Hematopoietic multipotent progenitor cell treated with erythropoietin and hydrocortisone succinate and interleukin-3 and kit ligand, for 17 days (in vitro differentiated cells): ENCODE data around the gene ELOVL2.

Experiments
- DNase-seq: peaks from one replicate; pipeline ENCODE4 v3.0.0-alpha.2; 2015; ENCODE audit warnings: low spot score

Gene ELOVL2

DNA sequence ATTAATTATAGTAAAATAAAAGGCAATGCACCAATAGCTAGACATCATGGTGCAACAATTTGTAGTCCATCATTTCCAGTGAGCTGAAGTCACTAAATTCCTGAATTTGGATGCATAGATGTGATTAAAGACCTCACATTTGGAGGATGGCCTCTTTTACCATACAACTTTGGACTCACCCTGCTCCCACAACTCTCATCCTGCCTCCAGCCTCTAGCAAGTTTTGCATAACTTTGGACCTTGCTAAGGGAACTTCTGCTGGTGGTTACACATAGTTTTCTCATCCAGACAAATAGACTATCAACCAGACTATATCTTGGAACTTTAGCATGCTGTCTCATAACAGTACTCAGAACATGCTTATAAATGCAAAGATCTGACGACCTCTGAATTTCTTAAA, 12.8 kb upstream of the ELOVL2 start:
- DNase-seq: no peak

DNA sequence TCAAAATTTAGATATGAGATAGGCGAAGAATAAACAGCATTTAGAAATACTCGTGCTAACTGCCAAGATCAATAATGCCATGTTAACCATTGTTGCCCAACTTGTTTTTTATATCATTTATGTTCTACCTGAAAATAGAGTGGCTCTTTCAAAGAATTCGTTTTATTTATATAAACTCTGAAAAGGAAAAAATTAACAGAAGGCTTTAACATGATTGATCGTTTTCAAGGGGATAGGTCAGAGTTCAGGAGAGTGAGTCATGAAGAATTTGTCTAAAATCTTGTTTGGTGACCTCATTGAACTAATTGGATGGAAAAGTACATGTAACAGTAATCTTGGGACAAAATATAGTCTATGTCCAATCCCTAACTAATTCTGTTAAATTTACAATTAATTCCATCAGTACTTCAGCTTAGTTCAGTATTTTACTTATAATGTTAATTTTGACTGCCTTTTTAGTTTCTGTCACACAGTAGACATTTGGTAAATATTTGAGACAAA, 11.1 kb upstream of the ELOVL2 start:
- DNase-seq: no peak

DNA sequence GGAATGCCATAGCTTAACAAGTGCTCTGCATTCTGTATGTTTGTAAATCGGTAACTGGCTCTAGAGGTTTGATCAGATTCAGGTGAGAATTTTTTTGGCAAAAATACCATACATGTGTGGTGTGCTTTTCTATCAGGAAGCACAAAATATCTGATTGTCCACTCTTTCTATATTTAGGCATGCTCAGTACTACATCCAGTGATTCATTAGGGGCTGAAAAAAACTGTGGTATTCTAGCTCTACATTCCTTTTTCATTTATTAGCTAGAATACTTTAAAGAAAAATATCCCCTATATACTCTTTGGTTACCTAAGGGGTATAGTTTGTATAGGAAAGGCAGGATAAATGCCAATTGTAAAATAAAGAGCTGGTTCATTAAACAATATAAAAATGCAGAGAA, 10.6 kb upstream of the ELOVL2 start:
- DNase-seq: no peak

DNA sequence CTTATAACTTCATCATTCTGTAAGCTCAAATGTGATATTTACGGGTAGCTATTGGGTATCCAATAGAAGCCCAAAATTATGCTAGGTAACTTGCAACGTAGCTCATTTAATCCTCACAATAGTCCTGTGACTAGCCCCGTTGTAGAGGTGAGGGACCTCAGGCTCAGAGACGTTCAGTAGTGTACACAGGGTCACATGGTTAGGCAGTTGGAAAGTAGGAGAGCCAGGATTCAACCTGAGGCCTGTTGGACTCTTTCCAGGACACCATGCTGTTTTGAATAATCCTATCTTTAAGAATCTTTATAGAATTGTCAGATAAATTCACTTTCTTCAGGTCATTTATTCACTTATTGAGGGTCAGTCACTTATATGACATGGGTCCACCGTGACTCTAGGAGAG, 9.2 kb upstream of the ELOVL2 start:
- DNase-seq: no peak

DNA sequence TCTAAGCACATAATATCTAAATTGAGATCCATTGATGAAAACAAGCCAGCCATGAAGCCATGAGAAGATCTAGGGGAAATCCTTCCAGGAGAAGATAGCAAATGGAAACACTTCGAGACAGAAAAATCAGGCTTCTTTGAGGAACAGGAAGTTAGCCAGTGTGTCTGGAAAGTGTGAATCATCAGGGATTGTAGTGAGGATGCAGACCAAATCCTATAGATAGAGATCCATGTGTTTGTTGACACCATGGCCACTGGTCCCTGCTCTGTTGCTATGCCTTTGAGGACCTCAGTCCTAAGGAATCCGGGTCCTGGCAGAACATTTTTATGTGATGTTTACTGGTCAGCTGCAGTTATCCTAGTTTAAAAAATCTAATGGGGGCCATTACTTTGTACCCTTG, 6.6 kb upstream of the ELOVL2 start:
- DNase-seq: no peak

DNA sequence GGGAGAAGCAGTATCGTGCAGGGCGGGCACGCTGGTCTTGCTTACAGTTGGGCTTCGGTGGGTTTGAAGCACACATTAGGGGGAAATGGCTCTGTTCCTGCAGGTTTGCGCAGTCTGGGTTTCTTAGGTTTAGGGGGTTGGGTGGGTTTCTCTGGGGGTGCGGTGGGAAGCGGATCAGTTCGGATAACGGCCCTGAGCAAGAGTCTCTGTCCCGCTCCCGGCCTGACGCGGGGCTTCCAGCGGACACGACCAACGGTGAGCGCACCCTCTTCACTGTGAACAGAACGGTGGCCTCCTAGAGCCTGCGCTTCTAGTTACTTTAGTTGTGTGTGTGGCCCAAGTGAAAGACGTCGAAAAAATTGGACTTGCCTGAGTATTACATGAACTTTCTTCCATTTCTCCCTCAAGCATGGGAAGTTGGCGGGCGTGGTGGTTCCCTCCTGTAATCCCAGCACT, 635 bp upstream of the ELOVL2 start:
- no peak for DNase-seq

DNA sequence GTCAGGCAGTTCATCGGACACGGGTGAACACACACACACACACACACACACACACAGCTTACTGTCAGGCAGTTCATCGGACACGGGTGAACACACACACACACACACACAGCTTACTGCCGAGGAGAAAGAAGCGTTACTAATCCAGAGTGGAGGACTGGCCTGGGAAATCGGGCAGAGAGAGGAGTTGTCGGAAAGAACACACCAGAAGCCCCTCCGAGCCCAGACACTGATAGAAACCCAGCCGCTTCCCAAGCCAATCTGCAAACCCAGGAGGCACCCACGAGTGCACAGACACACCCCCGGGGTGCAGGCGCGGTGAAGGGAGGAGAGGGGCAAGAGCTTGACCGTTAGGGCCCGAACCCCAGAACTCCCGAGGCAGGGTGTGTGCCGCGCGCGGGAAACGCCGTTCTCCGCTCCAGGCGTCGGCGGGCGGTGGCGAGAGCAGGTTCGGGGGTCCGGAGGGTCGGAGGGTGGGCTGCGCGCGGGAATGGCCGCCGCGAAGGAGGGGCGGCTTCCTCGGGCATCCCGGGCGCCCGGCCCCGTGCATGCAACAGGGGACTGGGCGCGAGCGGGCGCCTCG, 636 bp downstream of the ELOVL2 start:
- DNase-seq: no peak

DNA sequence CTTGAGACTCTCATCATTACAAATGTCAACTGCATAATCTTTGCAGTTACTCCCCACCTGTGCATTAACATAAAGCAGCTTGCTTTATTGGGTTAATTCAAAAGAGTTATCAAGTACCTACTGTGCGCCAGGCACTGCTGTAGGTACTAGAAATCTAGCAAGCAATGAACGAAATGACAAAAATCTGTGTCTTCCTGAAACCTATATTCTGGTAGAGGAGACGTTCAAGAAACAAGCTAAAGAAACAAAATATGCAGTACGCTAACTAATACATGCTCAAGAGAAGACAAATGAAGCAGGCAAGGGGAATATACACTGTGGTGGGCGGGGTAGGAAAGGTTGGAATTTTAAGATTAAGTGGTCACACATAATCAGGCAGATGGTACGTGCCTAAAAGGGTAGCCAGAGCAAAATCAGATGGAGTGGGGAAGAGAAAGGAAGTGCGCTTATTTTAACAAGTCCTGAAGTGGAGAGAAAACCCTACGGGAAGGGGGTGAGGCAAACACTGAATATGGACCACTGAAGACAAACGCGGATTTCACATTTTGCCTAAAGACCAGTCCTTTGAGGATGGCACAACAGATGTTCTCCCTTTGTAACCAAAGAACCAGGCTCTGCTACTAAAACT, 1.2 kb downstream of the ELOVL2 start:
- DNase-seq: no peak

DNA sequence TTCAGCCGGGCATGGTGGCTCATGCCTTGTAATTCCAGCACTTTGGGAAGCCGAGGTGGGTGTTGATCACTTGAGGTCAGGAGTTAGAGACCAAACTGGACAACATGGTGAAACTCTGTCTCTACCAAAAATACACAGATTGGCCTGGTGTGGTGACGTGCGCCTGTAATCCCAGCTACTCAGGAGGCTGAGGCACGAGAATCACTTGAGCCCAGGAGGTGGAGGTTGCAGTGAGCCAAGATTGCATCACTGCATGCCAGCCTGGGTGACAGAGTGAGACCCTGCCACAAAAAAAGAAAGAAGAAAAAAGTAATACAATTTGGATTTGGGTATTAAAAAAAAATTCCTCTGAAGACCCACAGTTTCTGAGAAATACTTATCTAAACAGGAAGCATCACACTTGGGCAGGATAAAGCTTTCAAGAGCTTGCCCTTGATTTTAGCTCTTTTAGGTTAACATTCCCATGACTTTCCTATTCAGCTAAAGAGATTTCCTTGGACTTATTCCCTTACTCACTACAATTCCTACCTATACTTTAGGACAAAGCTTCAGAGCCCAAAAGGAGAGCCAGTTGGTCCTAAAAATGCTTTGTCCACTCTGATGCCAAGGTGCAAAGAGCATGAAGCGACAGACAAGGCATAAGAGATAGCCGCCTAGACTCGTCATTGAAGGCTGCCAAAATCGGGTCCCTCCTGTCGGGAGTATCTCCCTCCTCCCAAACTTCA, 1.9 kb downstream of the ELOVL2 start:
- no peak for DNase-seq

DNA sequence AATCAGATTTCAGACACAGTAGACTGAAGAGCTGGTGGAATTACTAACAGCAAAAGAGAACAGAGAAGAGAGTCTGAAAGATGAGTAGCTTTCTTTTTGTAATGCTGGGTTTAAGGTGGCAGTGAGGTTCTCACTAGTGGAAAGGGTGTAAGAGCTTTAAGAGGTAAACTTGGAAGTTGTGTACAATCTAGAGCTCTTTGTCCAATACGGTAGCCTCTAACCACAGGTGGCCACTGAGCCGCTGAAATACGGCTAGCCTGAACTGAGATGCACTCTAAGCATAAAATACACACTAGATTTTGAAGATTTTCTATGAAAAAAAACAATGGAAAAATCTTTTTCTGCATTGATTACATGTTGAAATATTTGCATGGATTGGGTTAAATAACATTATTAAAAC, 4.0 kb downstream of the ELOVL2 start:
- DNase-seq: no peak

DNA sequence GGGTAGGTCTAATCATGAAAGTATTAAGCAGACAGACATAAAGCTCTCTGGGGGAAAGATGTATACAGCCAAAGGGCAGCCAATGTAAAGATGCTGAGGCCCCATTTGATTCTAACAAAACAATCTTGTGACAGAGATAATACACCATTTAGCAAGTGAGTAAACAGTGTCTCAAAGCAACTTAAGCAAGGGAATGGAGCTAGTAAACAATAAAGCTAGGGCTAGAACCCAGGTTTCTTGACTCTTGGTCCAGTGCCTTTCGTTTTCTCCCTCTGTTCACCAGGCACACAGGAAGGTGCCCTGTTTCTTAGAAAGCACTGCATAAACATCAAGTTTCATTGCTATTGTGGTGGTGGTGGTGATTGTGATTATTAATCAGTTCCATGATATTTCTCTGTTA, 5.1 kb downstream of the ELOVL2 start:
- DNase-seq: no peak

DNA sequence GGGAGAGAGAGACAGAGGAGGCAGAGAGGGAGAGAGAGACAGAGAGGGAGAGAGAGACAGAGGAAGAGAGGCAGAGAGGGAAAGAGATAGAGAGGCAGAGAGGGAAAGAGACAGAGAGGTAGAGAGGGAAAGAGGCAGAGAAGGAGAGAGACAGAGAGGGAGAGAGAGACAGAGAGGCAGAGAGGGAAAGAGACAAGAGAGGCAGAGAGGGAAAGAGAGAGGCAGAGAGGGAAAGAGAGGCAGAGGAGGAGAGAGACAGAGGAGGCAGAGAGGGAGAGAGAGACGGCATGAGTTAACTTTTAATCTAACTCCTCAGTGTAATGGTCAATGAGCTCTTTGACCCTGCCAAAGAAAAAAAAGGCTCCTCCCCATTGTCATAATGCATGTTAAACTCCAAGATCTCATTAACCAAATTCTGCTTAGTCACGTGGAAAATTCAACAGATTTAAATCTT, 7.1 kb downstream of the ELOVL2 start:
- DNase-seq: no peak

DNA sequence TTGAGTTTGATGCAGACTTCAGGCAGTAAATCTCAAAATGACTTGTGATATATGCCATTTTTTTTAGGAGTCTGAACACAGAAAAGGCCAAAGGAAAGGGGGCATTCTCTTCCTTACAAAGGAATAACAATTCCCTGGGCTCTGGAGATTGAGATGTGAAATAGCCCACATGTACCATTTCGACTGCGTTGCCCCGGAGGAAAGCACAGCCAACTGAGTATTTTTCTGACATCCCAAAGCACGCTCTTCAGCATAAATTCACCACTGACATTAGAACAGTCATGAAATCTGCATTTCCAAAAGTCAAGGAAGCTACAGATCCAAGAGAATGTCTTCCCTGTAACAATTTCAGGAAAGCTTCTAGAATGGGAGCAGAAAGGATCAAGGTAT, 7.8 kb downstream of the ELOVL2 start:
- DNase-seq: no peak

DNA sequence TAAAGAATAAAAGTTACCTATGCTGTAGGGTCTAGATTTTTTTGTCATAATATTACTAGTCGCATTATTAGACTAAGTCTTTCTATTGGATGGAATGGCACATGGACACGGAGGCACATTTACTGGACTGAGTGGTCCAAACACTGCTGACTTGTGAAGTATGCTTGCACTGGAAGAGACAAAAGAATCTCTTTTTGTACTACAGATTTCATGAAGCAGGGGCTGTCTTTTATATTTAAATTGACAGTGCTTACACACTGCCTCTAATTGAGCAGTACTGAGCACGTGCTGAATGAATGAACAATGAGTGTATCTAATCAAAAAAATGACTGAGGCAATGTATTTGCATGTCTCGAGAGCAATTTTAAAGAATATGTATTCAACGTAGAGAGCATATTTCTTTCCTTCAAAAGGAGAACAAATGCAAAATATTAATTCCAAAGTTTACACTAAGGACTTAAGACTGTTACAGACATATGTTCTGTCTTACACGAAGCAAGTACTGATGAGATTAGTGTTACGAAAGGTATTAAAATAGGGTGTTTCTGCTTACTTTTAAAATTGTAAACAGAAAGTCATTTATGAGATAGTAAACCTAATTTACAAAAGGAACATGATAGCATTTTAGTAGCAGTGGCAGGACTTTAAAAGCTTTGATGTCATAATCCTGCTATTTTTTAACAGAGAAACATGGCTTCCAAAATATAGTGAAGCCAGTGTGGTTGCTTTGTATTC, 8.3 kb downstream of the ELOVL2 start:
- no peak for DNase-seq

DNA sequence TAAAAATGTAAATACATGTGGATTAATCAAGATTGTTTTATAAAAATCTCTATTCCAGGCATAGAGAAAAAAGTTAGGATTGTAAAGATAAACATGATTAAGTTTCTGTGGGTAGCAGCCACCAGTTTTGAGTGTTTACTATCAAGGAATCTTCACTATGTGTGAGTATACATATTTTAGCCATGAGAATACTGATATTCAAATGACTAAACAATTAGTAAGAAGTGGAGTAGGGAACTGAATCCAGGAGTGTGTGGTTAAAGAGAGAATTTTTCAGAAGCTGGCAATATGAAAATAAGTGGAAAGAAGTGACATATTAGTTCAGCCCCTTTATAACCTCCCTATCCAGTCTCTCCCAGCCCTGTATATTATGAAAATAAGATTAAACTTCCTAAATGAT, 10.3 kb downstream of the ELOVL2 start:
- DNase-seq: no peak

DNA sequence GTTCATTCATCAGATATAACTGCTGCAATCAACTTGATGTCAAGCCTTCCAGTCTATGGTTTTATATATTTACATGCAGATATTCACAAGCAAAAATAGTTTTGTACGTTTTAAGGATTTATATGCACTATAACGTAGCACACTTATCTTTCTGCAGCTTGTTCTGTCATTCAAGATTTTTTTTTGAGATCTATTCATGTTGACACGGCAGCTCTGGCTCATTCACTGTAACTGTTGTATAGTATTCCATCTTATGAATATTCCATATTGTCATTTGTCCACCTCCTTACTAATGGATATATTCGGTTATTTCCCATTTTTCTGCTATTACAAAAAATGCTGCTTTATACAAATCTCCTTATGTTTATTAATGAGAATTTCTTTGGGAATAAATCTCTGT, 13.2 kb downstream of the ELOVL2 start:
- DNase-seq: no peak

DNA sequence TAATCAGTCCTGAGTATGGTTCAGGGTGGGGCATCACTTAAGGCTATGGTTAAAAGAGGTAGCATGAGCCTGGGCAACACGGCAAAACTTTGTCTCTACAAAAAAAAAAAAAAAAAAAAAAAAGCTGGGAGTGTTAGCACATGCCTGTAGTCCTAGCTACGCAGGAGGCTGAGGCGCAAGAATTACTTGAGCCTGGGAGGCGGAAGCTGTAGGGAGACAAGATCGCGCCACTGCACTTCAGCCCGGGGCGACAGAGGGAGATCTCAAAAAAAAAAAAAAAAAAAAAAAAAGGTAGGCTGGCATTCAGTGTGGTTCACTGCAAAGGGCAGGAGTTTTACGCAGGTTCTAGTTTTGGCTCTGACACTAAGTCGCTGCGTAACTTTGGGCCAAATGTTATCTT, 15.1 kb downstream of the ELOVL2 start:
- no peak for DNase-seq

DNA sequence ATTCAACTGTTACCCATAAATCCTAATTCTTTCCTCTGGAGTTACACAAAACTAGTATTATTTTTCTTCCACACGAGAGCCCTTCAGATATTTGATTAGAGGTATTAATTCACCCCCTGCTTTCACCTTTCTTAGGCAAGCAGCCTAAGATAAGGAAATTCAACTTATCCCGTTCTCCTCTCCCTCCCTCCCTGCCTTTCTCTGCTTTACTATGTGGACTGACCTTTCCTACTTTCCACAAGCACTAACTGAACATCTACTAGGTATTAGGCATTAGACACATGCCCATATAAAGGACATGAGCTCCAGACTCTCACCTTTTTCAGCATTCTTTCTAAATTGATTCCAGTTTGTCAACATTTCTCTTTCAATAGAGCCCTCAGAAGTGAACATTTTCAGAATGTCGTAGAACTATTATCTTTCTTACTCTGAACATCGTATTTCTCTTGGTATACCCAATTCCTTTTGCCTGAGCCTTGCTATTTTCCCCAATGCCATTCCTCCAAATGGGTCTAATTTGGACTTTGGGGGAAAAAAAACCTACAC, 16.5 kb downstream of the ELOVL2 start:
- no peak for DNase-seq

DNA sequence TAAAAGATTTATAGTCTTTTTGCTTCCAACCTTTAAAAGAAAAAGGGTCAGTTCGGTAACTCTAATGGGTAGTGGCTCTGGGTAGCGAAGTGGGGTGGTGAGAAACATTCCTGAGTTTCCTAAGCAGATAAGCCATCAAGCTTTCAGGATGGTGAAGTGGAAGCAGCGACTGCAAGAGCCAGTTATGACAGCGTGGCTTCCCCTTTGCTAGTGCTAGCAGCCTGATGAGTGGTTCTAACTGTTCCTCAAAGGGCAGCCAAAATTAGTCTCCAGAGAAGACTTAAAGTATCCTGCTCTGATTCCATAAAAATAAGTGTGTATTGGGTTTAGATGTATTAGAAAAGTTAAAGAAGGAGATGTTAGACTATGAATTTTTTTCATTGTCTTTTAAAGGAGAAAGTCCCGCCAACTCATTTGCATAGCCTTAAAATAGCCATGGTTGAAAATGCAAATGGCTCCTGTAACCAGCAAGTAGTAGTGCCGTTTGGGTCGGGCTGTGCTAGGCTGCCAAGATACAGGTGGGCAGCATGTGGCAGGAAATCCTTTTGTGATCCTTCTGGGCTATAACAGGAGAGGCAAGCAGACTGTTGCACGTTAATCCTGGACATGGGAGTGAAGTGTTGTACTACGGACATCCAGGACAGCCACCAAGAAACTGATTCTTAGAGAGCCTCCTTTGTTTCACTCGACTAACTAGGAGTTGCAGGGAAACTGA, 18.0 kb downstream of the ELOVL2 start:
- no peak for DNase-seq

DNA sequence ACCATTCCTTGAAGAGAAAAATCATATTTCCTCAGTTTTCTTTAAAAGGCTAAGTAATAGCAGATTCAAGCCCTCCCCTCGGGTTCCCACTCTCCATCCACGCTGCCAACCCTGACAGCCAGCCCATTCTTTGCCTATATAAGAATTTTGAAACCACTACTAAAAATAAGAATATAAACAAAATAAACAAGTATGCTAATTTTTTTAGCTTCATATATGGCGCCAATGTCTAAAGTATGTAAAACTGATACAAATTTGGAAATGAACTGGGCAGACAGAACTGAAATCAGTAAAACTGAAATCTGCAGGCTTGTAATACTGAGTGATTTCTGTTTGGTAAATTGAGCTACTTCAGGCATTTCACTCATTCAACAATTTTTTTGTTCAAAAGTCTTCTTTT, 19.0 kb downstream of the ELOVL2 start:
- no peak for DNase-seq

DNA sequence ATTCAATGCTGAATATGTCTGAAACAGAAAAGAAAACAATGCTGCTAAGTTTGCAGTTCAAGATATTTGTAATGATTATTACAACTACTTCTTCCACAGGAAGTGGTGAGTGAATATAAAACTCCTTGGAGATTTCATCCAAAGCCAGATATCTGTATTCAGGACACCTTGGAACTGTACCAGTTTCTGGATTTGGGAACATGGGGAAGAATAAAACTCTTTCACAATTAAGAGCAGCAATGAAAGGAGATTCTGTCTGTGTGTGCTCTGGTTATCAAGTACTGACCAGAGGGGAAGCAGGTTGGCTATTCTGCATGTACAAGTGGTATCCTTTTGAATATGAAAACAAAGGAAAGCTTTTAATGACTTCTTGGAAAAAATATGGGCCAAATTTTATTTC, 21.1 kb downstream of the ELOVL2 start:
- no peak for DNase-seq

DNA sequence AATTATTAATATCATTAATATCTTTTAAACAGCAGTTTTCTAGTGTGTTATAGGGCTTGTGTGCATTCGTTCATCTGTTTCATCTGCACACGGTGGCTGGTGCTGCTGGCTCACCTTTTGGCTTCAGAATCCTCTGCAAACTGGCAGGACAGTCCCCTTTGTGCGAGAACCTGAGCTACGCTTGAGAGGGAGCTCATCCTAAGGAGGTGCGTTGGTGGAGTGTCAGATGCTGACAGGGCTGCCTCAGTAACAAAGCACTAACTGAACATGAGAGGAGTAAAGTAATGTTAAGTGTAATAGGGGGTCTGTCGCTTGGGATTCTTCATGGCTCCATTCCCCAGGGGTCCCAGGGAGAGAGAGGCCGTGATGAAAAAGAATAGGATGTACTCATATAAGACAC, 22.4 kb downstream of the ELOVL2 start:
- DNase-seq: no peak
